GM21390 (cell line): ENCODE measurements around the gene CEP68.
"Not testable (repeated sequence)": the region's sequence is repeated elsewhere in the genome, so short reads cannot be mapped to it uniquely, and the experiment has no call there.

Experiments used
- ATAC-seq: cut with Tn5 transposase; IDR thresholded peaks from one replicate; pipeline ENCODE4 v1.9.1; 2021; ENCODE audit not compliant: unreplicated experiment

The CEP68 gene

DNA sequence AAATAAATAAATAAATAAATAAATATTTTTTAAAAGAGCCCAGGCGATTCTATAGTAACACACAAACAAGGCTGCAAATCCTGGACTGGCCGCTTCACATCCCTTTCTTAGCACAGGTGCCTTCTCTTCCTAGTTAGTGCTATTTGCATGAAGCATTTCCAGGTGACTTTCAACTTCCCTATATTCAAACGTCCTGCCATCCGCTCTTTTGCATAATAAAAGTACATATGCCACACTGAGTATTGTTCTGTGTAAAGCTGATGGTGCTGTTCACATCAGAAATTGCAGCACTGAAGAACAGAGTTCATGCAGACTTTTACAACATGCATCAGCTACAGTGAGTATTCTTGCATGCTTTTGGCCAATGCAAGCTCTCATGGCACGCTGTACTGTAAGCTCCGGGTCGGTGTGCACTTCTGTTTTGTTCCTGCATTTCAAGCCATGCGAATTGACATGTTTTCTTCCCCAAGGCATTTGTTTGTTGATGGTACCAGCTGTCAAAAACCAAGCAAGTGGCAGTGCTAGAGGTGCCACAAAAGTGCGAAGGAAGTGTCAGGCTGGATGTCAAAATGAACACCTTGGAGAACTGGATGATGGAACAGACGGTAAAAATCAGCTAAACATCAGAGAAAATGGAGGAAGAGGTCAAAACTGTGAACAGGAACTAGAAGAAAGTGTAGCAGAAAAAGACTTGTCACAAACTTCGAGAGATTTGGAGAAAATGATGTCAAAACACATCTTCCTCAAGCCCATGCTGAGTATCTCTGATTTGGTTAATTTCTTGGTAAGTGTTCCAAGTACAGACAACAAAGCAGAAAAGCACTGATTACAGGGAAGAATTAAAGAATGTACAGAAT is 25.5 kb upstream of the CEP68 start:
- no peak for ATAC-seq

DNA sequence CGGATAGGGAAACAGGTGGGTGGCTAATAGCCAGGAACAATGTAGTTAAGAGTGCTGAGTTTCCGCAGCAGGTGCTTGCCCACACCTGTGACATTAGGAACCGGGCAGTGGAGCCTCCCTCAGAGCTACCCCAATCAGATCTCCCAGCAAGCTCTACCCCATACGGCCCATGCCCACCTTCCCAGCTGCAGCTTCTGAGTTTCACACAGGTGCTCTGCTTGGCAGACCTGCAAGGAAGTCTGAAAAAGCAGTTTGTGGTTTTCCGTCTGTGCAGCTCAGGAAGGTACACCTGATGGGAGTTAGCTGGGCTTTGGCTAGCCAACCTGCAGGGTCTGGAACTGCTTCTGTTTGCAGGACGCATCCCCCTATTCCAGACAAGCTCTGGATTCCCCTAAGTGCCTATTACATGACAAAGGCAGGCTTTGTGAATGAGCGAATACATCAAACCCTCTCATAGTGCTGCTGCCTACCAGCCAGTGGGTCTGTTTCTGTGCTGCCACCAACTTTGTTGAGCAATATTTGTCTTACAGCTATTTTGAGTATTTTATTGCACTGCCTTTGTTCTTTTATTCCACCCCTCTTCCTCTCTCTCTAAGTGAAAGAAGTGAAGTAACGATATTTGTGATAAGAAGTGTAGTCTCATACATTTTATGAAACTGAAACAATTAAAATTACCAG is 24.7 kb upstream of the CEP68 start:
- peak; percentile 27 for ATAC-seq

DNA sequence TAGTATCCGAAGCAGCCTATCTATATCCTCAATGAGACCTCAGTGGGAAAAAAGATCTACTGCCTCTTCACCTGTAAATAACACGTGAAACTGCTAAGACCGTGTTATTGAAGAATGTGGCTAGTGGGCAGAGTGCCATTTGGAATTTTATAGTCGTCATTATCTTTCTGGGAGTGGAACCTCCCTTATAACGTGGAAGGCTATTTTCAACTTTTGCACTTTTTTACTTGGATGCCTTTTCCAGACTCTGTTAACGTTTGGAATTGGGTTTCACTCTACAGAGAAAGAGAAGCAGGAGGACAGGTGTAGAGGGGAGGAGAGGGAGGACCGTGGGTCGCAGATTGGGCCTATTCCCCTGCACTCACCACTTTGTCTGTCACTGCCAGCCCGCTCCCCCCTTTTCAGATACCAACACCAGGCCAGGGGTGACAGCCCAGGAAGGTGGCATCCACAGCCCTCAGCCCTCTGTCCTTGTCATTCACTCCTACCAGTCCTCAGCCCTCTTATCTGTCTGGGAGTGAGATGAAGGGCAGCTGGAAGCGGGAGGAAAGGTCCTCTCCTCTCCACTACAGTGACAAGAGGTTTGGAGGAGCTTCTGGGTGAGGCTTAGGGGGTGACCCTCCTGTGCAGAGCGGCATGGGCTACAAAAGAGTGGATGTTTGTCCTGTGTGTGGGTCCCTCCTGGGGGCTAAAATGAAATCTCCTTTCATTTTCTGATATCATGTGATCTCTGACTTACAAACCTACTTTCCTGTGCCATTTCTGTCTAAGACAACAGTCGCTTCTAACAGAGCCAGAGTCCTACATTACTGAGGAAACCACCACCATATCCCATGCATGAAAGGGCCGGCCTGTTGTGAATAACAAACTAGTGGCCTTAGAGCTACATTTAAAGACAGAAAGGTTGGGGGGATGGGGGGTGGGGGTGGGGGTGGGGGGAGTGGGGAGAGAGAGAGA is 23.9 kb upstream of the CEP68 start:
- peak; percentile 45 for ATAC-seq

DNA sequence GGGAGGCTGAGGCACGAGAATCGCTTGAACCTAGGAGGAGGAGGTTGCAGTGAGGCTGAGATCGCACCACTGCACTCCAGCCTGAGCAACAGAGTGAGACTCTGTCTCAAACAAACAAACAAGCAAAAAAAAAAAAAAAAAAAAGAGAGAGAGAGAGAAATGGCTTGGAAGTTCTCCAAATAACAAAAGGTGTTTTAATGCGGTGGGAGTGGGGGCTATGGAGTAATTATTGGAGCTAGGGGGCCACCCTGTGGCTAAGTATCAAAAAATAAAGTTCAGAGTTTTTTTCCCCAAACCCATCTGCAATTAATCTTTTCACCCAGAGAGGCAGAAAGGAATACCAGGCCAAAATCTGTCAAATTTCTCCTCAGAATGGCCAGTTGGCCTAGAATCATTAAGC is 23.0 kb upstream of the CEP68 start:
- no peak for ATAC-seq

DNA sequence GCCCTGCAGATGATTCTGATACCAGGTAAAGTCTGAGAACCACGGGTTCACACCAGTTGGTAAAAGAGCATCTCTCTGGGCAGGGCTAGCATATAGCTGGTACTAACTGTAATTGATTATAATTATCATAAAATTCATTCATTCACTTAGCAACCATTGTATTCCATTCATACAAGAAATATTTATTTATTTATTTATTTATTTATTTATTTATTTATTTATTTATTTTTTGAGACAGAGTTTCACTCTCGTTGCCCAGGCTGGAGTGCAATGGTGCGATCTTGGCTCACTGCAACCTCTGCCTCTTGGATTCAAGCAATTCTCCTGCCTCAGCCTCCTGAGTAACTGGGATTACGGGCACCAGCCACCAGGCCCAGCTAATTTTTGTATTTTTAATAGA is 22.5 kb upstream of the CEP68 start:
- ATAC-seq: not testable (repeated sequence)

DNA sequence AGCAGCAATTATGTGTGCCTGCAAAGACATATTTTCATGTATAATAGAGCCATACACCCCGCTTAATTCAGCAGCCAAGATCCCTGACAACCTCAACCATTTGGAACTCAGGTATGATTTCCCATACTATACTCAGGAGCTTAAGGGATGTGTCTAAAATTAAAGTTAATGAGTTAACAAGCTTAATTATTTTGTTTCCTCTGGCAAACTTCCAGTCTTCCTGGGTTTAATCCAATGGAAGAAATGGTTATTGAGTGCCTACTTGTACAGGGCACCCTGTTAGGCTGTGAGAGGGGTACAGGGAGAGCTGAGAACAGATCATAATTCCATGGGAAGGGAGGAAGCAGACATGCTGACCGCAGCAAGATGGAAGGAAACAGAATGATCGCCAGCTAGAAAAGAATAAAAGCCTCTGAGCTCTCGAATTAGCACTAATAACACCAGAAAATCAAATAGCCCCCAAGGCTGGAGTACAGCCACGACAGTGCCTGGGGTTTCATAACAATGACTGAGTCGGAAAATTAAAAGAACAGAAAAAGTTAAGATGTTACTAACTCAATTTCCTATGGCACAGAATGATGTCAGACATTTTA is 20.8 kb upstream of the CEP68 start:
- ATAC-seq: no peak

DNA sequence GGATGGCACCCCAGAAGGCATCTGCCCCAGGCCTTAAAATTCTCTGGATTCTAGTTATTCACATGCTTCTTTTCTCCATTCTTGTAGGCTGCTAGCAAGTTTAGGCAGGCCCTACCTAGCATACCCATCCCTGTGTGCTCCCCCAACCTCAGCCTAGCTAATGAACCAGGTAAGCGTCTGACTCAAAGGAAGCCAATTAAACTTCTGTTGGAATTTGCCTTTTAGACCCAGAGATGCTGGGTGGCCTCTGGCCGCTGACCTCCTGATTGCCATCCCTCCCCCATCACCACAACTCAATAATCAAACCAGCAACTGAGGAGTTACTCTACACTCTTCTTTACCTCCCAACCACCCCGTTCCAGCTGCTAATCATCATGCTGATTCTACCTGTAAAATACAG is 19.0 kb upstream of the CEP68 start:
- no peak for ATAC-seq

DNA sequence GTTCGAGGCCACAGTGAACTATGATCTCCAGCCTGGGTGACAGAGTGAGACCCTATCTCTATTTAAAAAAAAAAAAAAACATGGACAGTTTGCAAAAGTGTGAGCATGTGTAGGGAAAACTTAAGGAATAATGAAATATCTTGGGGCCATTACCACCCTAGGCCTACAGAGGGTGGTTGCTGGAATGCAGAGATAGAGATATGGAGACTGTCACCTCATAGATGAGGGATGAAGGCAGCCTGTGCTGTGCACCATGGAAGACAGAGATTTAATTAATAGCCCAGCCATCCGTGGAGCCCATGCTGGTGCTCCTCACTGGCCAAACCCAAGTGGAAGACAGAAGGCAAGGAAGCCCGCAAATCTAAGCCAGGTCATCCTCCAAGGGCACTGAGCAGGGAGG is 16.6 kb upstream of the CEP68 start:
- no peak for ATAC-seq

DNA sequence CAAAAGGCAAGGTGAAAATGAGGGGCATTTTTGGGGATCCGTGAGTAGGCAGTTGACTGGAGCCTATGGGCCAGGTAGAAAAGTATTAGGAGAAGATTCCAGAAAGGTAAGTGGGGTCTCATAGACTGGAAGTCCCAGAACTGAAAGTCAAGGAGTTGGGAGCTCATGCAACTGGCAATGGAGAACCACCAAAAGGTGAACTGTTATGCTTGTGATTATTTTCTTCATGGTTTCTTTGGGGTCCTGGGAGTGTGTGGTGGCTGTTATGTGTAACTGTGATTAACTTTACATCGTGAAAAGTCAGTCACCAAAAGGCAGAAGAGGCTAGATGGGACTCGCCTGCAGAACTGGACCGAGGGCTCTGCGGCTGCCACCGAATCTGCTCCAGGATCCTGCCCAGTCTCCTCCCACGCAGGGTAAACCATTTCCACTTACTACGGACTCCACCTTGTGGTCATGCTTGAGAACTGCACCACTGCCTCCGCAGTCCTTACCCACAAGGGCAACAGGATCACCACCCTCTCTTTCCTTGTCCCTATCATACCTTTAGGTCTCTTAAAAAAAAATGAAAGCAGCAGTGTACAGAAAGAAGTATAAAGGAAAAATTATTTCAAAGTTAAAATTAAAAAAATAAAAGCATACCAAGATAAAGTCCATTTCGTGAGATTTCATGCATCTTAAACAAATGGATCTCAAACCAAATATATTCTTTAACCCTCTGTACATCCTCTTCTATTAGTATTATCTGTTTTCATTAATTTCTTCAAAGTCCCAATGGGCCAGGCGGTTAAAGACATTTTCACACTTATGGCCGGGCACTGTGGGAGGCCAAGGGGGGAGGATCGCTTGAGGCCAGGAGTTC is 15.6 kb upstream of the CEP68 start:
- ATAC-seq: peak; percentile 74

DNA sequence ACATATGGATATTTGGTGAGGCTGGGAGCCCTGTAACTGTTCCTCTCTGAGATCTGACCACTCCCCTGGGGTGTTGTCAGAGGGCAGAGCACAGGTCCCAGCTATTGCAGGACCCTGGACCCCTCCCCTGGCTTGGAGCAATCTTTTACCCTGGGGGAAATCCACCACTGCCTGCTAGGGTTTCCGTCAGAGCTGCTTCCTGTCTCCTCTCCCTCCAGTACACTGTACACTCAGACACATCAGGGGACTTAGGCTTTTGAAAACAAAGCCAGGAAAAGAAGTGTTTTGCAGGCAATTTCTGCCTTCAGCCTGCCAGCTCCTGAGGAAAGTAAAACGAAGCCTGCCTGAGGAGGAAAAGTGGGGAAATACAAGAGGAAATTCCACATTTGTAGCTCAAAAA is 13.2 kb upstream of the CEP68 start:
- ATAC-seq: no peak

DNA sequence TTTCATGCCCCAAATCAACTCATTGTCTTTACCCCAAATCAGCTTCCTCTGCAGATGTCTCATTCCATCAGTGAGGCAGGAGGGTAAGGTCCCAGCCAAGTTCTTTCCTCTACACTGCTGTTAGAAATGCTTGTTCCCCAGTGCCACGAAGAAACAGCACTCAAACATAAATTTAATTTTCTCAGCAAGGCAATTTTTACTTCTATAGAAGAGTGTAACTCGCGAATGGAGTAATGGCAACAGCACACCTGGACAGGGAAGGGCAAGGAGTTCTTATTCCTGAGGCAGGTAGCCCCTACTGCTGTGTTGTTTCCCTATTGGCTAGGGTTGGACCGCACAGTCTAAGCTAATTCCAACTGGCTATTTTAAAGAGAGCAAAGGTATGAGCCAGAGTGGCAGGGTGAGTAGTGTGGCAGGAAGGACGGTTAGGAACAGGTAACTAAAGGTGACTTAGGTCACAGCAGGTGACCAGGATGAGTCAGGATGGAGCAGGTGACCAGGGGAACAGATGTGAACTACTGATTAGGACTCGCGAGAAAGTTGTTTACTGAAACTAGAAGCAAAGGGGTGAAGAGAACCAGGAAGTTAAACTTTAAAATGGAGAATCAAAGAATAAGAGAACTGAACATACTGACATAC is 12.0 kb upstream of the CEP68 start:
- ATAC-seq: no peak

DNA sequence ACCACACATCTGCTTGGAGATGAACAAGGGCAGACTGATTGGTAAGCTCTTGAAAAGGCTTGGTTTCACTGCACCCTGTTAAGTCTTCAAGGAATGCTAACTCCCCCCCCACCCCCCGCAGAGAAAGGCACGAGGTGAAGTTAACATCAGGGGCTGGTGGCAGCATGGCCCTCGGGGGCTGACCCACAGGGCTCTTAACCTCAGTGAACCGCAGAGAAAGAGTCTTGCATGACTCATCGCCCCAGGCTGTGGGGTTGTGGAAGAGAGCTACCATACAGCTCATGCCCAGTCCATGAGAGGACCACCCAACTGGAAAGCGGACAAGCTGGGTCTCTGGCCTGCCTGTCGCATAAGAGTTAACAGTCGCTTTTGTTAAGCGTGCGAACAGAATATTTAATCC is 10.6 kb upstream of the CEP68 start:
- ATAC-seq: no peak

DNA sequence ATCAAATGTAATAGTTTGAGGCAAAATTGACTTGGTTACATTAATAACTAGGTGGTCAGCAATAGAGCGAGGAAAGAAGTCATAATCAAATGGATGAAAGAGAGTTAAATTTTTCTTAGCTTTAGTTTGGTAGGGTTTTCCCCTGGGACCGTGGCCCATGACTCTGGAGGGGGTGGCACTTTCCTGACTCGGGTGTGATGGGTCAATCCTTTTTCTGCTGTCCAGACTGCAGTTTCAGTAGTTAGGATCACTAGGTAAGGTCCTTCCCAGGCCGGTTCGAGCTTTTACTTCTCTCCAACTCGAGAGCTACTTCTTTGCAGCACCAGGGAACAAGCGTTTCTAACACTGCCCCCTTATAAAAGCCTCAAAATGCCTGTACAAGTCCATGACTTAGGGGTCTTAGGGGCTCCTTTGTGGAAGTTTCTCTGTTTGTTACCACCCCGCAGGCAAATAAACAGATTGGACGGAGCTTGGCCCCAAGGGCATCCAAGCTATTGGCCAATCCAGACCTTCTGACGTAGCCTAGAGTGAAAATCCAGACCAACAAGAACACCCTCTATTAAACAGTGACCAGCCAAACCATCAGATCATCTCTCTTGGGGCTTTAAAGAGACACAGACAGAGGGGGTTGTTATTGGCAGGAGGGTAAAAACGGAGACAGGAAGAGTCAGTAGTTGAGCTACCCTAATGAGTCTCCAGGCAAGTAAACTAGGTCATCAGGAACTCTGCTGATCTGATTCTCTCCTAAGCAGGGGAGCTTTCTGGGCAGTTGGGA is 9.4 kb upstream of the CEP68 start:
- no peak for ATAC-seq

DNA sequence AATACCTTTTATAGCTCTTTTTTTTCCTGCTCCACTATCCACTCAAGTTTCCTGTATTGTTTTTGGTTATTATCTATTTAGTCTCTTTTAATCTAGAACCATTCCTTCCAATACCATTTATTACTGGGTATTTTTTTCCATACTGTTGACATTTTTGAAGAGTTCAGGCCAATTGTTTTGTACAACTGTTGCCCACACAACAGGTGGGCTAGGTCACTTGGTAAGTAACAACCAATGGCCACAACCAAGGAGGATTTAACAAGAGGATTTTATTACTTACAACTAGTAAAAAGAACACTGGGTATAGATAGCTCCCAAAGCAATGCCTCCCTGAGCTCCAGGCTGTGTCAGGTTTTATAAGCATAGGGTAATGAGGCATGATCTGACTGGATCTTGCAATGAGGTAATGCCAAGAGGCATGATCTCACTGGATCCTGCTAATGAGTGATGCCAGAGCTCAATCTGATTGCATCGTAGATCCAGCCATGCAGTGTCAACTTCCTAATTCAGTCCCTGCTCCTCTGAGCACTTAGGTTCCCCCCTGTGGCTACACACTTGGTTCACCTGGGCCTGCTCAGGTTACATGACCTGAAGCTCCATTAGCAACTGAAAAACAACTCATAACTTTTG is 7.1 kb upstream of the CEP68 start:
- no peak for ATAC-seq

DNA sequence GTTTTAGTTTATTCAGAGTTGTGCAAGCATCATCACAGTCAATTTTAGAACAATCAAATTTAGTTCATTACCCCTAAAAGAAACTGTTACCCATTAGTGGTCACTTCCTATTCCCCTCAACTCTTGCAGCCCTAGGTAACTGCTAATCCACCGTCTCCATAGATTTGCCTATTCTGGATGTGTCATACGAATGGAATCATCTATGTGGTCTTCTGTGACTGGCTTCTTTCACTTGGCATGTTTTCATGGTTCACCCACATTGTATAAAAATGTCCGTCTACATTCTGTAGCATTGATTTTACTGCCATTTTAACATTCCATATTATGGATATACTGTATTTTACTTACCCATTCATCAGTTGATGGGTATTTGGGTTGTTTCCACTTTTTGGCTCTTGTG is 5.3 kb upstream of the CEP68 start:
- no peak for ATAC-seq

DNA sequence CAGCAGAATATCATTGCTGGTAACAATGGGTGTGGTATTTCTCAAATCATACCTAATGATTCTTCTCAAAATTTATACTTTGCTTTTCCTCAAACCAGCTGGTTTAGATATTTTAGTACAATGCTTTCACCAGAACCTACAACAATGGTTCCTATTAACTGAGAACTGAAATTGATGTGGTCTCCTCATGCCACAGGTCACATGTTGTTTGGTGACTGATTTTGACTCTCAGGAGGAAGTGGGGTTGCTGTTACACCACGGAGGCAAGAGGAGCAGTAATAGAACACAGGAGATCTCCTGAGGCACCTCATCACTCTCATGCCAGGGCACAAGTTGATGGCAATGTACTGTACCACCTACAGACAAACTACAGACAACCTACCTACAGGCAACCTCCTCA is 3.0 kb upstream of the CEP68 start:
- ATAC-seq: peak; percentile 56

DNA sequence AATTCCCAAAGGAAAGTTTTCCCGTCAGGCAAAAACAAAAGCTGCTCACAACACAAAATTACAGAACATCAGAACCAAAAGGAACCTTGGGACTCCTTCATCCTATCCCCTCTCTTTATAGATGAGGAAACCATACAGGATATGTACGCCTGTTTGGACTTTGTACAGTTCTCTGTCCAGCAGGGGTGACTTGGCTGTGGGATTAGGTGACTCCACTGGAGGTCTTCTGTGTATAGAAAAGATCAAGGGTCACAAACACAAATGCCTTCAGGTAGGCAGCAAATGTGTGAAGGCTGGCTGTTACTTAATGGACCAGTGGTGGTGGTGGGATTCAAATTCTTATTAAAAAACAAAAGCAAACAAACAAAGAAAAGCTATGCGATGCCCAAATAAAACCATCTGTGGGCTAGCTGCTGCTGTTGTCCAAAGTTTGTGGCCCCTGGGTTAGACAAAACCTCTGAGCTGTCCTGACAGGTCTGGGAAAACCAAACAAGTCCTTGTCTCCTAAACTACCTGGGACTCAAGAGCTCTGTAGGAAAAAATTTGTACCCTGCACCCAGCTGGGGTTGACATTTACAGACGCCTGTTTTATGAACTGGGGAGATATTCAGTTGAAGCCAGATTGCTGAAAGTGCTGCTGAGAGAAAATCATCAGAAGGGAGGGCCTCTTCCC is 1.3 kb upstream of the CEP68 start:
- no peak for ATAC-seq
